DOHH2 (cell line): ENCODE data around the gene MARCHF11.

Experiments
- CTCF ChIP-seq: fragments of 200-600 bp; sonication (generic); IDR thresholded peaks from one replicate; pipeline ENCODE4 v1.5.1; 2014; ENCODE audit warnings: antibody characterized with exemption, mild to moderate bottlenecking, low read depth, low read length; ENCODE audit not compliant: poor library complexity, severe bottlenecking
- EZH2phosphoT487 ChIP-seq: fragments of 200-600 bp; sonication (generic); IDR thresholded peaks from 2 replicates; pipeline ENCODE4 v1.6.1; 2017; ENCODE audit warnings: borderline replicate concordance, mild to moderate bottlenecking, antibody characterized with exemption, low read length, moderate library complexity, mixed read lengths

GRCh38 chr5:16049761-16050160 is 129.8 kb downstream of the MARCHF11 start:
- TF ChIP-seq CTCF (no peak), EZH2phosphoT487 (no peak)
